ENCODE measurements around the gene STAB2. TPM values are rescaled to one million over a fixed set of nuclear protein-coding genes. Genes with fewer than 3 reads are reported as not detected.

The STAB2 gene
- total RNA-seq, 1 donor: not detected

- no peak overlapping the region for H3K4me3 ChIP-seq (ENCODE audit: insufficient read depth, low read length)
- DNase-seq (ENCODE audit: insufficient read length, low spot score, missing footprints): no peak
- no peak overlapping the region for H3K4me2 ChIP-seq (ENCODE audit: insufficient read depth, low read length)
- no peak overlapping the region for H2AFZ ChIP-seq (ENCODE audit: low read length)
- H4K20me1 ChIP-seq (ENCODE audit: insufficient read depth, low read length): no peaks in the 10 kb centered on the region
- no peak for TF ChIP-seq CTCF (IDR thresholded peaks at IDR 0.05; ENCODE audit: extremely low read depth, low read depth, low read length)
- no peaks in the 10 kb centered on the region for H3K9me3 ChIP-seq (ENCODE audit: low read depth, low read length)
- H3K36me3 ChIP-seq (ENCODE audit: insufficient read depth, low read length): peaks cover 26% of the 10 kb centered on the region
- H3K79me2 ChIP-seq (ENCODE audit: insufficient read depth, low read length): no peaks in the 10 kb centered on the region
- H3K27ac ChIP-seq (ENCODE audit: low read depth, low read length): no peak overlapping the region
- H3K27me3 ChIP-seq (ENCODE audit: insufficient read depth, low read length): no peaks in the 10 kb centered on the region
- H3K4me1 ChIP-seq (ENCODE audit: insufficient read depth, low read length): peaks cover 28% of the 10 kb centered on the region
These were observed 211.5 kb downstream of the STAB2 start for GRCh38 chr12:103798586-103798985.

GRCh38 chr12:103799504-103799856, 212.4 kb downstream of the STAB2 start:
- no peaks in the 10 kb centered on the region for H3K9me3 ChIP-seq (ENCODE audit: low read depth, low read length)
- H3K4me2 ChIP-seq (ENCODE audit: insufficient read depth, low read length): no peak overlapping the region
- no peak for TF ChIP-seq CTCF (IDR thresholded peaks at IDR 0.05; ENCODE audit: extremely low read depth, low read depth, low read length)
- no peak overlapping the region for H3K4me3 ChIP-seq (ENCODE audit: insufficient read depth, low read length)
- no peaks in the 10 kb centered on the region for H4K20me1 ChIP-seq (ENCODE audit: insufficient read depth, low read length)
- H3K27me3 ChIP-seq (ENCODE audit: insufficient read depth, low read length): no peaks in the 10 kb centered on the region
- peaks cover 22% of the 10 kb centered on the region for H3K36me3 ChIP-seq (ENCODE audit: insufficient read depth, low read length)
- no peaks in the 10 kb centered on the region for H3K79me2 ChIP-seq (ENCODE audit: insufficient read depth, low read length)
- H3K4me1 ChIP-seq (ENCODE audit: insufficient read depth, low read length): peaks cover 31% of the 10 kb centered on the region
- H2AFZ ChIP-seq (ENCODE audit: low read length): no peak overlapping the region
- DNase-seq (ENCODE audit: insufficient read length, low spot score, missing footprints): no peak
- no peak overlapping the region for H3K27ac ChIP-seq (ENCODE audit: low read depth, low read length)

- TF ChIP-seq CTCF (IDR thresholded peaks at IDR 0.05; ENCODE audit: extremely low read depth, low read depth, low read length): no peak
- H3K4me3 ChIP-seq (ENCODE audit: insufficient read depth, low read length): no peak overlapping the region
- no peaks in the 10 kb centered on the region for H4K20me1 ChIP-seq (ENCODE audit: insufficient read depth, low read length)
- DNase-seq (ENCODE audit: insufficient read length, low spot score, missing footprints): no peak
- peaks cover 16% of the 10 kb centered on the region for H3K36me3 ChIP-seq (ENCODE audit: insufficient read depth, low read length)
- no peaks in the 10 kb centered on the region for H3K79me2 ChIP-seq (ENCODE audit: insufficient read depth, low read length)
- H3K27me3 ChIP-seq (ENCODE audit: insufficient read depth, low read length): no peaks in the 10 kb centered on the region
- peak overlapping the region; percentile 1 for H3K4me2 ChIP-seq (ENCODE audit: insufficient read depth, low read length)
- H2AFZ ChIP-seq (ENCODE audit: low read length): no peak overlapping the region
- H3K4me1 ChIP-seq (ENCODE audit: insufficient read depth, low read length): peaks cover 37% of the 10 kb centered on the region
- peak overlapping the region; percentile 8 for H3K27ac ChIP-seq (ENCODE audit: low read depth, low read length)
- H3K9me3 ChIP-seq (ENCODE audit: low read depth, low read length): no peaks in the 10 kb centered on the region
These were observed 213.0 kb downstream of the STAB2 start for GRCh38 chr12:103799857-103800771.

GRCh38 chr12:103801709-103802585, 214.9 kb downstream of the STAB2 start:
- H3K4me3 ChIP-seq (ENCODE audit: insufficient read depth, low read length): no peak overlapping the region
- no peaks in the 10 kb centered on the region for H3K79me2 ChIP-seq (ENCODE audit: insufficient read depth, low read length)
- no peak overlapping the region for H3K4me2 ChIP-seq (ENCODE audit: insufficient read depth, low read length)
- peaks cover 8% of the 10 kb centered on the region for H3K36me3 ChIP-seq (ENCODE audit: insufficient read depth, low read length)
- peaks cover 52% of the 10 kb centered on the region for H3K4me1 ChIP-seq (ENCODE audit: insufficient read depth, low read length)
- H3K9me3 ChIP-seq (ENCODE audit: low read depth, low read length): no peaks in the 10 kb centered on the region
- H3K27ac ChIP-seq (ENCODE audit: low read depth, low read length): peak overlapping the region; percentile 4
- no peak for DNase-seq (ENCODE audit: insufficient read length, low spot score, missing footprints)
- H4K20me1 ChIP-seq (ENCODE audit: insufficient read depth, low read length): no peaks in the 10 kb centered on the region
- H2AFZ ChIP-seq (ENCODE audit: low read length): no peak overlapping the region
- TF ChIP-seq CTCF (IDR thresholded peaks at IDR 0.05; ENCODE audit: extremely low read depth, low read depth, low read length): no peak
- no peaks in the 10 kb centered on the region for H3K27me3 ChIP-seq (ENCODE audit: insufficient read depth, low read length)
